ENCODE results near the gene CYP19A1. TPM values are rescaled to one million over a fixed set of nuclear protein-coding genes. Genes with fewer than 3 reads are reported as not detected.

The CYP19A1 gene
- polyA plus RNA-seq, 1 of the 3 experiments (the other 2 are of a cell fraction): 0.03 TPM

GRCh38 chr15:51380999-51381806, 42.8 kb upstream of the CYP19A1 start:
- TF ChIP-seq FOXJ3 (CRISPR knock-in tag; IDR thresholded peaks at IDR 0.05) (no peak), SMC3 (IDR thresholded peaks at IDR 0.05; ENCODE audit: low read depth, low read length) (peak; percentile 96), FOXM1 (IDR thresholded peaks at IDR 0.05; ENCODE audit: low read depth) (no peak), USF2 (IDR thresholded peaks at IDR 0.05; ENCODE audit: borderline replicate concordance, low read depth, low read length) (no peak), MAX (IDR thresholded peaks at IDR 0.05; ENCODE audit: low read depth) (no peak), SIN3A (IDR thresholded peaks at IDR 0.05; ENCODE audit: borderline replicate concordance, low read depth, low read length) (no peak), EP300 (IDR thresholded peaks at IDR 0.05; ENCODE audit: borderline replicate concordance in 1 of 2, low read depth in 1 of 2, low read length in 1 of 2) (no peak), CTCF (IDR thresholded peaks at IDR 0.05) (peak; percentile 85), USF1 (IDR thresholded peaks at IDR 0.05; ENCODE audit: borderline replicate concordance, low read depth) (no peak), TEAD4 (IDR thresholded peaks at IDR 0.05; ENCODE audit: borderline replicate concordance, insufficient read depth) (no peak), ZBTB33 (IDR thresholded peaks at IDR 0.05; ENCODE audit: borderline replicate concordance, low read depth) (no peak), GATA2 (CRISPR knock-in tag; IDR thresholded peaks at IDR 0.05) (no peak), RAD21 (IDR thresholded peaks at IDR 0.05; ENCODE audit: low read length) (peak; percentile 99), NFIC (IDR thresholded peaks at IDR 0.05; ENCODE audit: borderline replicate concordance) (no peak), PBX3 (IDR thresholded peaks at IDR 0.05) (peak; percentile 62)
- Histone ChIP-seq H3K4me2 (no peak overlapping the region), H3F3A (replicated peaks; ENCODE audit: insufficient read depth) (no peaks in the 10 kb centered on the region), H3K9ac (no peak overlapping the region), H3K27ac (ENCODE audit: low read depth in 2 of 2, low read length in 1 of 2) (no peak overlapping the region), H3K4me3 (ENCODE audit: low read depth in 2 of 2, low read length in 1 of 2) (peak overlapping the region in 1 of 2 experiments; percentile 33; a peak in 1 of 4 replicates), H3K36me3 (replicated peaks in 1 of 2; ENCODE audit: control insufficient read depth in 1 of 2, insufficient read depth in 2 of 2, low read length in 1 of 2) (no peaks in the 10 kb centered on the region), H3K9me3 (no peaks in the 10 kb centered on the region), H3K9me2 (no peaks in the 10 kb centered on the region), H3K4me1 (ENCODE audit: control insufficient read depth in 1 of 2, insufficient read depth in 2 of 2, low read depth in 1 of 2, low read length in 1 of 2) (peaks cover 0 to 5% of the 10 kb centered on the region in 2 experiments; a peak in 1 of 4 replicates), H4K20me1 (ENCODE audit: insufficient read depth) (no peaks in the 10 kb centered on the region), H3K79me2 (ENCODE audit: insufficient read depth) (no peaks in the 10 kb centered on the region), H3K27me3 (ENCODE audit: insufficient read depth) (no peaks in the 10 kb centered on the region; the same call in 1 of the 2 replicates), H2AFZ (ENCODE audit: low read depth) (no peak overlapping the region)
- ChIA-PET CTCF (interaction anchor here (0.5 to 8.0 kb wide), 51 partner anchors 9 to 312 kb away, joined by 3 to 147 read pairs (median 4); partner anchors contain the start of gene GLDN), POLR2A (no interaction called here)
- WGBS (ENCODE audit: low lambda C conversion rate): 25% methylated on average over 13 of the region's 14 CpGs
- peak; percentile 78 for DNase-seq

Measured in SK-N-SH (cell line).